ENCODE measurements around the gene AOPEP.

AOPEP gene

GRCh38 chr9:94850540-94851434, 124.3 kb downstream of the AOPEP start:
- Histone ChIP-seq H3K36me3 (ENCODE audit: control insufficient read depth in 5 of 5, insufficient read depth in 5 of 5, low read length in 5 of 5) (no peaks in the 10 kb centered on the region), H3K9ac (ENCODE audit: low read length in 5 of 5) (no peak overlapping the region), H3K27ac (ENCODE audit: low read depth, low read length) (no peak overlapping the region), H3K4me1 (ENCODE audit: control insufficient read depth in 5 of 5, insufficient read depth in 5 of 5, low read length in 5 of 5) (no peaks in the 10 kb centered on the region), H3K4me3 (ENCODE audit: low read depth in 1 of 5, low read length in 5 of 5) (no peak overlapping the region), H3K27me3 (ENCODE audit: control insufficient read depth in 5 of 5, insufficient read depth in 4 of 5, low read length in 5 of 5) (no peaks in the 10 kb centered on the region), H3K9me3 (ENCODE audit: control insufficient read depth in 5 of 5, low read length in 5 of 5) (no peaks in the 10 kb centered on the region)

- Histone ChIP-seq H3K9ac (ENCODE audit: low read length in 5 of 5) (no peak overlapping the region), H3K4me1 (ENCODE audit: control insufficient read depth in 5 of 5, insufficient read depth in 5 of 5, low read length in 5 of 5) (no peaks in the 10 kb centered on the region), H3K9me3 (ENCODE audit: control insufficient read depth in 5 of 5, low read length in 5 of 5) (no peaks in the 10 kb centered on the region), H3K36me3 (ENCODE audit: control insufficient read depth in 5 of 5, insufficient read depth in 5 of 5, low read length in 5 of 5) (no peaks in the 10 kb centered on the region), H3K27me3 (ENCODE audit: control insufficient read depth in 5 of 5, insufficient read depth in 4 of 5, low read length in 5 of 5) (no peaks in the 10 kb centered on the region), H3K27ac (ENCODE audit: low read depth, low read length) (no peak overlapping the region), H3K4me3 (ENCODE audit: low read depth in 1 of 5, low read length in 5 of 5) (no peak overlapping the region)
Measured at GRCh38 chr9:94851467-94851866, 125.0 kb downstream of the AOPEP start.

GRCh38 chr9:94851892-94852291, 125.4 kb downstream of the AOPEP start:
- Histone ChIP-seq H3K9ac (ENCODE audit: low read length in 5 of 5) (no peak overlapping the region), H3K36me3 (ENCODE audit: control insufficient read depth in 5 of 5, insufficient read depth in 5 of 5, low read length in 5 of 5) (no peaks in the 10 kb centered on the region), H3K27ac (ENCODE audit: low read depth, low read length) (no peak overlapping the region), H3K9me3 (ENCODE audit: control insufficient read depth in 5 of 5, low read length in 5 of 5) (no peaks in the 10 kb centered on the region), H3K4me3 (ENCODE audit: low read depth in 1 of 5, low read length in 5 of 5) (no peak overlapping the region), H3K27me3 (ENCODE audit: control insufficient read depth in 5 of 5, insufficient read depth in 4 of 5, low read length in 5 of 5) (no peaks in the 10 kb centered on the region), H3K4me1 (ENCODE audit: control insufficient read depth in 5 of 5, insufficient read depth in 5 of 5, low read length in 5 of 5) (no peaks in the 10 kb centered on the region)

- Histone ChIP-seq H3K4me1 (ENCODE audit: control insufficient read depth in 5 of 5, insufficient read depth in 5 of 5, low read length in 5 of 5) (no peaks in the 10 kb centered on the region), H3K27me3 (ENCODE audit: control insufficient read depth in 5 of 5, insufficient read depth in 4 of 5, low read length in 5 of 5) (no peaks in the 10 kb centered on the region), H3K9me3 (ENCODE audit: control insufficient read depth in 5 of 5, low read length in 5 of 5) (no peaks in the 10 kb centered on the region), H3K9ac (ENCODE audit: low read length in 5 of 5) (no peak overlapping the region), H3K27ac (ENCODE audit: low read depth, low read length) (no peak overlapping the region), H3K4me3 (ENCODE audit: low read depth in 1 of 5, low read length in 5 of 5) (no peak overlapping the region), H3K36me3 (ENCODE audit: control insufficient read depth in 5 of 5, insufficient read depth in 5 of 5, low read length in 5 of 5) (no peaks in the 10 kb centered on the region)
Measured at GRCh38 chr9:94852373-94852772, 125.9 kb downstream of the AOPEP start.

GRCh38 chr9:94853887-94854286, 127.4 kb downstream of the AOPEP start:
- Histone ChIP-seq H3K4me1 (ENCODE audit: control insufficient read depth in 5 of 5, insufficient read depth in 5 of 5, low read length in 5 of 5) (no peaks in the 10 kb centered on the region), H3K4me3 (ENCODE audit: low read depth in 1 of 5, low read length in 5 of 5) (no peak overlapping the region), H3K9ac (ENCODE audit: low read length in 5 of 5) (no peak overlapping the region), H3K36me3 (ENCODE audit: control insufficient read depth in 5 of 5, insufficient read depth in 5 of 5, low read length in 5 of 5) (no peaks in the 10 kb centered on the region), H3K27ac (ENCODE audit: low read depth, low read length) (no peak overlapping the region), H3K27me3 (ENCODE audit: control insufficient read depth in 5 of 5, insufficient read depth in 4 of 5, low read length in 5 of 5) (no peaks in the 10 kb centered on the region), H3K9me3 (ENCODE audit: control insufficient read depth in 5 of 5, low read length in 5 of 5) (peaks cover 0 to 3% (median 3%) of the 10 kb centered on the region in 5 donors)

GRCh38 chr9:94855903-94856302, 129.4 kb downstream of the AOPEP start:
- Histone ChIP-seq H3K4me1 (ENCODE audit: control insufficient read depth in 5 of 5, insufficient read depth in 5 of 5, low read length in 5 of 5) (no peaks in the 10 kb centered on the region), H3K36me3 (ENCODE audit: control insufficient read depth in 5 of 5, insufficient read depth in 5 of 5, low read length in 5 of 5) (no peaks in the 10 kb centered on the region), H3K27ac (ENCODE audit: low read depth, low read length) (no peak overlapping the region), H3K4me3 (ENCODE audit: low read depth in 1 of 5, low read length in 5 of 5) (no peak overlapping the region), H3K27me3 (ENCODE audit: control insufficient read depth in 5 of 5, insufficient read depth in 4 of 5, low read length in 5 of 5) (no peaks in the 10 kb centered on the region), H3K9me3 (ENCODE audit: control insufficient read depth in 5 of 5, low read length in 5 of 5) (peaks cover 0 to 3% (median 3%) of the 10 kb centered on the region in 5 donors), H3K9ac (ENCODE audit: low read length in 5 of 5) (no peak overlapping the region)

GRCh38 chr9:94857791-94858190, 131.3 kb downstream of the AOPEP start:
- Histone ChIP-seq H3K4me3 (ENCODE audit: low read depth in 1 of 5, low read length in 5 of 5) (no peak overlapping the region), H3K27ac (ENCODE audit: low read depth, low read length) (no peak overlapping the region), H3K27me3 (ENCODE audit: control insufficient read depth in 5 of 5, insufficient read depth in 4 of 5, low read length in 5 of 5) (no peaks in the 10 kb centered on the region), H3K9me3 (ENCODE audit: control insufficient read depth in 5 of 5, low read length in 5 of 5) (peaks cover 0 to 3% (median 3%) of the 10 kb centered on the region in 5 donors), H3K9ac (ENCODE audit: low read length in 5 of 5) (no peak overlapping the region), H3K4me1 (ENCODE audit: control insufficient read depth in 5 of 5, insufficient read depth in 5 of 5, low read length in 5 of 5) (peaks cover 0 to 7% (median 0%) of the 10 kb centered on the region in 5 donors), H3K36me3 (ENCODE audit: control insufficient read depth in 5 of 5, insufficient read depth in 5 of 5, low read length in 5 of 5) (no peaks in the 10 kb centered on the region)

GRCh38 chr9:94859226-94859625, 132.7 kb downstream of the AOPEP start:
- H3K4me1 ChIP-seq (ENCODE audit: control insufficient read depth in 5 of 5, insufficient read depth in 5 of 5, low read length in 5 of 5): peaks cover 0 to 7% (median 0%) of the 10 kb centered on the region in 5 donors
- H3K27ac ChIP-seq (ENCODE audit: low read depth, low read length): no peak overlapping the region
- peaks cover 0 to 3% (median 3%) of the 10 kb centered on the region in 5 donors for H3K9me3 ChIP-seq (ENCODE audit: control insufficient read depth in 5 of 5, low read length in 5 of 5)
- no peak overlapping the region for H3K9ac ChIP-seq (ENCODE audit: low read length in 5 of 5)
- H3K4me3 ChIP-seq (ENCODE audit: low read depth in 1 of 5, low read length in 5 of 5): no peak overlapping the region
- H3K27me3 ChIP-seq (ENCODE audit: control insufficient read depth in 5 of 5, insufficient read depth in 4 of 5, low read length in 5 of 5): no peaks in the 10 kb centered on the region
- H3K36me3 ChIP-seq (ENCODE audit: control insufficient read depth in 5 of 5, insufficient read depth in 5 of 5, low read length in 5 of 5): no peaks in the 10 kb centered on the region

- H3K4me1 ChIP-seq (ENCODE audit: control insufficient read depth in 5 of 5, insufficient read depth in 5 of 5, low read length in 5 of 5): peaks cover 0 to 7% (median 0%) of the 10 kb centered on the region in 5 donors
- H3K27ac ChIP-seq (ENCODE audit: low read depth, low read length): no peak overlapping the region
- no peaks in the 10 kb centered on the region for H3K36me3 ChIP-seq (ENCODE audit: control insufficient read depth in 5 of 5, insufficient read depth in 5 of 5, low read length in 5 of 5)
- H3K4me3 ChIP-seq (ENCODE audit: low read depth in 1 of 5, low read length in 5 of 5): no peak overlapping the region
- no peaks in the 10 kb centered on the region for H3K27me3 ChIP-seq (ENCODE audit: control insufficient read depth in 5 of 5, insufficient read depth in 4 of 5, low read length in 5 of 5)
- no peak overlapping the region for H3K9ac ChIP-seq (ENCODE audit: low read length in 5 of 5)
- H3K9me3 ChIP-seq (ENCODE audit: control insufficient read depth in 5 of 5, low read length in 5 of 5): peaks cover 0 to 3% (median 3%) of the 10 kb centered on the region in 5 donors
Measured at GRCh38 chr9:94859891-94860290, 133.4 kb downstream of the AOPEP start.

GRCh38 chr9:94860678-94861588, 134.4 kb downstream of the AOPEP start:
- Histone ChIP-seq H3K9ac (ENCODE audit: low read length in 5 of 5) (no peak overlapping the region), H3K4me3 (ENCODE audit: low read depth in 1 of 5, low read length in 5 of 5) (no peak overlapping the region), H3K4me1 (ENCODE audit: control insufficient read depth in 5 of 5, insufficient read depth in 5 of 5, low read length in 5 of 5) (peaks cover 0 to 11% (median 0%) of the 10 kb centered on the region in 5 donors), H3K27me3 (ENCODE audit: control insufficient read depth in 5 of 5, insufficient read depth in 4 of 5, low read length in 5 of 5) (no peaks in the 10 kb centered on the region), H3K36me3 (ENCODE audit: control insufficient read depth in 5 of 5, insufficient read depth in 5 of 5, low read length in 5 of 5) (no peaks in the 10 kb centered on the region), H3K9me3 (ENCODE audit: control insufficient read depth in 5 of 5, low read length in 5 of 5) (peaks cover 0 to 3% (median 3%) of the 10 kb centered on the region in 5 donors), H3K27ac (ENCODE audit: low read depth, low read length) (no peak overlapping the region)

All from subcutaneous abdominal adipose tissue (tissue), 5 donors.